Measurements from ENCODE around the gene ABL2. TPM values are rescaled to one million over a fixed set of nuclear protein-coding genes. Genes with fewer than 3 reads are reported as not detected.

ABL2 gene
- total RNA-seq (2021) = 18.3 to 20.1 TPM (median 19.2 TPM) in 3 replicates
- percentile 76 among the genes with signal in this experiment for Bru-seq, nascent RNA
- long read RNA-seq, experiment 1, full-length matches to known transcripts = 4 of 52 reads
- long read RNA-seq, experiment 1, partial matches to known transcripts = 1 of 52 reads
- long read RNA-seq, experiment 1, other reads (novel, unspliced or antisense) = 47 of 52 reads
- long read RNA-seq, experiment 2, partial matches to known transcripts = 0 of 12 reads
- long read RNA-seq, experiment 2, other reads (novel, unspliced or antisense) = 12 of 12 reads
- long read RNA-seq, experiment 3 = 0 reads

- Mint-ChIP-seq H3K27me3 (ENCODE audit: low read depth) (peaks cover 10% of the 10 kb centered on the region), H3K36me3 (peaks cover 5% of the 10 kb centered on the region; the same call in 1 of the 2 replicates), H3K4me1 (peaks cover 18% of the 10 kb centered on the region), H3K4me3 (peak within 1 kb of the TSS; percentile 89), H3K27ac (peak within 1 kb of the TSS; percentile 67), H3K9me3 (no peaks in the 10 kb centered on the region)
- peak; percentile 39; the same call in 1 of the 2 replicates for TF ChIP-seq FOXP1 (CRISPR knock-in tag; IDR thresholded peaks at IDR 0.05; ENCODE audit: borderline replicate concordance)
- peak; percentile 42; the same call in 1 of the 2 replicates for TF ChIP-seq ZNF317 (CRISPR knock-in tag; IDR thresholded peaks at IDR 0.05; ENCODE audit: borderline replicate concordance, low read depth)
- TF ChIP-seq KAT7 (CRISPR knock-in tag; IDR thresholded peaks at IDR 0.05; ENCODE audit: borderline replicate concordance) = 0 out of 2 replicates have a peak, but pooled peaks have one; percentile 24
- TF ChIP-seq CREM (CRISPR knock-in tag; IDR thresholded peaks at IDR 0.05) = no peak
- 0 out of 2 replicates have a peak, but pooled peaks have one; percentile 39 for TF ChIP-seq TEAD1 (CRISPR knock-in tag; IDR thresholded peaks at IDR 0.05)
- peak; percentile 39 for TF ChIP-seq FOXP4 (CRISPR knock-in tag; IDR thresholded peaks at IDR 0.05)
- 0 out of 2 replicates have a peak, but pooled peaks have one; percentile 16 for TF ChIP-seq IRF1 (CRISPR knock-in tag; IDR thresholded peaks at IDR 0.05)
- TF ChIP-seq SP1 (CRISPR knock-in tag; conservative IDR thresholded peaks at IDR 0.05) = 0 out of 2 replicates have a peak, but pooled peaks have one; percentile 22
- TF ChIP-seq ZNF416 (CRISPR knock-in tag; IDR thresholded peaks at IDR 0.05) = 0 out of 2 replicates have a peak, but pooled peaks have one; percentile 11
- peak; percentile 89 for TF ChIP-seq MAX (CRISPR knock-in tag; IDR thresholded peaks at IDR 0.05)
- TF ChIP-seq HMGXB4 (CRISPR knock-in tag; IDR thresholded peaks at IDR 0.05) = peak; percentile 62; the same call in 1 of the 2 replicates
- TF ChIP-seq SOX15 (CRISPR knock-in tag; IDR thresholded peaks at IDR 0.05) = no peak
- no peak for TF ChIP-seq TEAD4 (CRISPR knock-in tag; IDR thresholded peaks at IDR 0.05)
- no peak for TF ChIP-seq E2F1 (CRISPR knock-in tag; IDR thresholded peaks at IDR 0.05)
- CTCF ChIA-PET = interaction anchor here (1.0 to 2.2 kb wide), 2 partner anchors 64 to 670 kb away, joined by 3 to 5 read pairs; partner anchors contain the start of gene SOAT1
- ATAC-seq (peak; percentile 88), DNase-seq (ENCODE audit: low spot score) (peak; percentile 72)
- POLR2A ChIA-PET = interaction anchor here (0.6 kb wide), 1 partner anchor 503 kb away, joined by 4 read pairs; no protein-coding TSS in a partner anchor
These were observed at the start of gene ABL2 for GRCh38 chr1:179229214-179230140. Gene ABL2, minus strand, starts transcription at chr1:179229677. Its CDS starts 280 bp downstream, at chr1:179229397.

- DNase-seq (ENCODE audit: low spot score) (no peak), ATAC-seq (no peak)
- H3K27me3 Mint-ChIP-seq (ENCODE audit: low read depth) = peaks cover 3% of the 10 kb centered on the region; the same call in 1 of the 2 replicates
- CTCF ChIA-PET = interaction anchor here (0.7 kb wide), 1 partner anchor 56 kb away, joined by 4 read pairs; no protein-coding TSS in a partner anchor
- no peaks in the 10 kb centered on the region for H3K4me1 Mint-ChIP-seq
- no peak overlapping the region for H3K27ac Mint-ChIP-seq
- peaks cover 11% of the 10 kb centered on the region for H3K36me3 Mint-ChIP-seq
- POLR2A ChIA-PET = no interaction called here
- H3K4me3 Mint-ChIP-seq = no peak overlapping the region
- H3K9me3 Mint-ChIP-seq = peaks cover 15% of the 10 kb centered on the region
- TF ChIP-seq ZNF317 (CRISPR knock-in tag; IDR thresholded peaks at IDR 0.05; ENCODE audit: borderline replicate concordance, low read depth) = peak; percentile 86; the same call in 1 of the 2 replicates
- no peak for TF ChIP-seq ZNF416 (CRISPR knock-in tag; IDR thresholded peaks at IDR 0.05)
- no peak for TF ChIP-seq SOX15 (CRISPR knock-in tag; IDR thresholded peaks at IDR 0.05)
- TF ChIP-seq STAT6 (CRISPR knock-in tag; conservative IDR thresholded peaks at IDR 0.05; ENCODE audit: low read depth) = no peak
- no peak for TF ChIP-seq ZNF425 (CRISPR knock-in tag; conservative IDR thresholded peaks at IDR 0.05)
These were observed 49.4 kb upstream of the ABL2 start for GRCh38 chr1:179278920-179279319.

Data from WTC11 (cell line).